Activated CD4-positive, CD25-positive, alpha-beta regulatory T cell (primary cell): ENCODE results near the gene CTDSPL.

ENCODE experiments used
- DNase-seq, 4 experiments: peaks; one replicate each; lab custom pipeline; 2025; lab: John Stamatoyannopoulos, UW

Gene CTDSPL

DNA sequence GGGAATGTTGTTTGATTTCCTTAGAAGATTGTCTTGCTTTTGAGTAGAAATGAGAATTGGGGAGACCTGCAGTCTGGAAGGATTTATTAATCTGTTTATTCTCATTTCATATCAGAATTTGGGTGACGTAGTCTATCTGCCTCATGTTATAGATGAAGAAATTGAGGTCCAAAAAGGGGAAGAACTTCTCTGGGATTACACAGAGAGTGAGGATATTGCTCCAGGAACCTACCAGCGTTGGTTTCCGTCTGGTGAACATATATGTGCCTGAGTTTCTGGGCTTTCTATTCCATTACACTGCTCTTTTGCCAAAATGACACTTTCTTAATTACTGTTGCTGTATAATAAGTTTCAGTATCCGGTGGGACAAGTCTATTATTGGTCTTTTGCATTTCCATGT lies 51.8 kb downstream of the CTDSPL start:
- DNase-seq = no peak

DNA sequence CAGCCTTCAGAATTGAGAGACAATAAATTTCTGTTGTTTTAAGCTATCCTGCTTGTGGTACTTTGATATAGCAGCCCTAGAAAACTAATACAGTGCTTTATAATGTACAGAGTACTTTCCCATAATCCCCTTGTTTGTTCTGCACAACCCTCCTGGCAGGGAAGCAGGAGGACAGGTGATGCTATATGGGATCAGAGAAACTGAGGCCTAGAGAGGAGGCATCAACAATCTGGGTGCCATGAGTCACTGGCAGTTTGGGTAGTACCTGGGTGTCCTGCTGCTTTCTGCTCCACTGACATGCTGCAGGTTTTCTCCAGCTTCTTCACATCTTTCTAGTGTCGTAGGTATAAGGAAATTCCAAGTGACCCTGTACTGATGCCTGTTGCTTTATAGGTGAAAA lies 55.0 kb downstream of the CTDSPL start:
- DNase-seq = no peak

DNA sequence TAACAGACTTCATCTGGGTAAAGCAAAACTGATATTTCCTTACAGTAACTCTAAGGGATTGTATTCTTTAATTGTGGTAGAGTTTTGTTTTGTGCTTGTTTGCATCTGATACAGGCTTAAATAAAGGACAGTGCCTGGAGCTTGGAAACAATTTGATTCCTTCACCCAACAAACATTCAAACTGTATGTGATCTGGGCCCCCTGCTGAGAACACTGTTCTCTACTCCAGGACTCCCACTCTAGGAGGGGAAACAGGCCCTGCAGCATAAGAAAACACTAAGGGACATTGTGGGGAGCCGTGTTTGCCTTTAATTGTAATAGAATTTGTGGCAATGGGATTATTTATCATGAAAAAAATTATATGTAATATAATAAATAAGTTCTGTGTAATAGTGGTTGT lies 56.9 kb downstream of the CTDSPL start:
- no peak for DNase-seq

DNA sequence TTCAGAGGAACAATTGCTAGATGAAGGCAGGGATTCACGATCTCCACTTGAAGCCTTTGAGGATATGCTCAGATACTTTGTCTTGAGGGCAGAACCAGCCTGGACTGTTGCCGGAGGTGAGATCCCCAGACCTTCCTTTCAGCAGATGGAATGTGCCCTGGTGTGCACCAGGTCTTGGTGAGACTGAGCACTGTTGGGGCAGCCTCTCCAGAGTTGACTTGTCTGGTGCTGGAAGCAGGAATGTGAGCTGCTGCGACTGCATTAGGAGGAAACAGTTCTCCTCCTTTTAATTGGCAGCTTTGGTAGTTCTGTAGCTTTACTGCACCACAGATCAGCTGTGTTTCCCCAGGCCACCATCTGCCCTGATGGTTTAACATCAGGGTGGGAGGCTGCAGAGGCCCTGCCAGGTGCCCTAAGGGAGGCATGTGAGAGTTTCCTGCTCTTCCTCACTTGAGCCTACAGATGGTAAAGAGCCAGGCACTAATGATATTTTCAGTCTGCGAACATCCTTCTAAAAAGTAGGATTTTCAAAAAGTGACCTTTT lies 58.5 kb downstream of the CTDSPL start:
- DNase-seq = no peak

DNA sequence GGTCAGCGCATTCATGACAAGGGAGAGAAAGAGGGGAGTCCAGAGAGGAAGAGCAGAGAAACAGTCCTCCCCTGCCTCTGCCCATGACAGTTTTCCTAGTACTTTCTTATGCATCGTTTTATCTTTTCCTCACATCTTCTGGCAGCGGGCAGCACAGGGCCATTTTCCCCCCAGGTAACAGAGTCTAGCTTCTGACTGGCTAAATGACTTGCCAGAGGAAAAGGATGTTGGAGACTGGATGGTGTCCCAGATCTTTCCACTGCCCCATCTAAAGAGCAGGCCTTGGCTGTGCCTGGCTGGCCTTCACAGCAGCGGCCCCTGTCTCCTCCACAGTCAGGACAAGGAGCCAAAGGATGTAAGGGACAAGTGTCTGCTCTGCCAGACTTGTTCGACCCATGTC lies 59.3 kb downstream of the CTDSPL start:
- no peak for DNase-seq

DNA sequence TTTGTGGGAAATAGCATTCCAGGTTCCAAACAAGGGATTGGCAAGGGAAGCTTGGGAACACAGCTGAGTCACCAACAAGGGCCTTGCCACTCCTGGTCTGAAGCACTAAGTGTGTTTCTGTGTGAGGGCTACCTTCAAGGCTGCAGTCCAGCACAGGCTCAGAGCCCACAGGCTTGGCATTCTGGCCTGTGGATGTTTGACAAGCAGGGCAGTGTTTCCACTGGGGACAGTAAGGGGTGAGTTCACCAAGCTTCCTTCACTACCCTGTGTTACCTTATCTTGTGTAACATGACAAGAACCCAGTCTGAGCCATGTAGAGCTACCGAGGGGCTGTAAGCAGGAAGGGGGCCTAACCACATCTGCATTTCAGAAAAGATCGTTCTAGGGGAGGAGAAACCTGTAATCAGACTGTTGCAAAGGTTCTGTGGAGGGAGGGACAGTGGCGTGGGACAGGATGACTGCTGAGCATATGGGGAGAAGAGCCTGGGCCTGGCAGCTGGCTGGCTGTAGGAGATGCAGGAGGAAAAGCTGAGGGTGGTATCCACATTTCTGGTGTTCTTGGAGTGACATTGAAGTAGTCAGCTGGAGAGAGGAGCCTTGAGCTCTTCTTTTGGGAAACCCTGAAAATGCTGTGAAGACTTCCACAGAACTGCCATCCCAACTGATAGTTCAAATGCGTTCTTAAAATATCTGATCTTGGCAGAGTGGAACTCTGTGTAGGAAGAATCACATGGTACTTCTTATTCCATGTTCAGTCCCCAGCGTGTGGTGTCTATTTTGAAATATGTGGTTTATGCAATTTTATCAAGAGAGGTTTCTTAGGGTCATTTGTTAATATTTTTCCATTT lies 61.3 kb downstream of the CTDSPL start:
- no peak for DNase-seq

DNA sequence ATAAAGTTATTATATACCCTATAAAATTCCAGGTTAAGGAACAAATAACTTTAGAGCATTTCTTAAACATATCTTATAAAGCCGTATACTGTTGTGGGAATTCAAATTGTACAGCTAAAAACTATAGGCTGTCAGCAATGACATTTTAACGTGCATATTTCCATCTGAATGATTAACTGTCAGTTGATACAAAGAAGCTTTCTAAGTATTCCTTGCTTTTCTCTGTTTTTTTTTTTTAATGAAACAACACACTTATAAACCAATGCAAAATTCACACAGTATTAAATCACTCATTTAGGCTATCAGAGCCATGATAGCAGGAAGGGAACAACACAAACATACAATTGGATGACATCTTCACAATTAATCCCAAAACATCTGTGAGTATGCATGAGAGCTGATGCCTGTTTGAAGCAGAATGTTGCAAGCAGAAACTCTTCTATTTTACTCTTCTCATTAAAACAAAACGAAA lies 61.9 kb downstream of the CTDSPL start:
- DNase-seq = no peak

DNA sequence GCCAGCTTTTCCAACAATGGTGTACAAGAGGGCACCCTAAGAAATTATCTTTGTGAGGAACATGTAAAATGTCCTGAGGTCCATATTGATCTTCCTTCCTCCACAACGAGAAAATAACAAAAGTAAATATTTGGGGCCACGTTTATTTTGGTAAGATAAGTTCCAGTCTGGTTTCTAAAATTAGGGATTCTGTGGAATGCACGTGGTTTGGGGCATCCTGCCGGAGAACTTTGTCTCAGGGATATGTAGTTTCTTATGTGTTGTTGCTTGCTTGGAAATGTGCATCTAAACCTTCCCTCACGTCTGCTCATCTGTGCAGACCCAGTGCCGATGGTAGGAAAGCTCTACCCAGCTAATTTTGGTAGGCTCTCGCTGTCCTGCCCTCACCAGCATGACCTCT lies 62.8 kb downstream of the CTDSPL start:
- DNase-seq = no peak

DNA sequence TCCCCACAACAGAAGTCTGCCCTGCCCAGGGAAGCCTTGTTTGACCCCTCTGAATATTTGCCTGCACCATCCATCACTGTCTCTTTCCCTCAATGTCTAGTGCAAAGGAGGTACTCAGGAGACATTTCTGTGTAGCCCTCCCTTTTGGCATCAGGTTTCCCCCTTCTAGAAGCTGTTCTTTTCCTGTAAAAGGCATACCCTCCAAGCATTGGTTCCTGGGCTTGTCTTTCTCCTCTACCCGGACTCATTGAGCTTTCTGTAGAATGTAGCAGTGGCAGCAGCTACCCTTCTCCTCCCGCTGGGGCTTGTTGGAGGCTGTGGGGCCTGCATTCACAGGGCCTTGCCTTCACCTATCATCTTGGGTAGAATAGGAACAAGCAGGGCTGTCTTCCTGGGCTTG lies 63.5 kb downstream of the CTDSPL start:
- DNase-seq = no peak

DNA sequence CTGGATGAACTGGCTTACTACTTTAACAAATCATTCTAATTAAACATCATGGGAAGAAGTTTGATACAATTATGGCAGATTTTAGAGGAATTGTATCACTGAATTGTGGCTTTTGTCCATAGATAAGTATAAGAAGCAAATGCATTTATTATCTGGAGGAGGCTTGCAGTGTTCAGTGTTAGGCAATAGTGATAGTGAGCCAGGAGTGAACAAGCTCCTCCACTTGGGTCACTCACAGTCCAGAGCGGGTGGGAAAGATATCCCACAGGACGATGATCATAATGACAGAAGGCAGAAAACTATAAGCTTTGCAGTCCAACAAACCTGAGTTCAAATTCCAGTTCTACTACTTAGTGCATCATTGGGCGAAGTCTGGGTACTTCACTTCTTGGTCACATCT lies 64.9 kb downstream of the CTDSPL start:
- no peak for DNase-seq

DNA sequence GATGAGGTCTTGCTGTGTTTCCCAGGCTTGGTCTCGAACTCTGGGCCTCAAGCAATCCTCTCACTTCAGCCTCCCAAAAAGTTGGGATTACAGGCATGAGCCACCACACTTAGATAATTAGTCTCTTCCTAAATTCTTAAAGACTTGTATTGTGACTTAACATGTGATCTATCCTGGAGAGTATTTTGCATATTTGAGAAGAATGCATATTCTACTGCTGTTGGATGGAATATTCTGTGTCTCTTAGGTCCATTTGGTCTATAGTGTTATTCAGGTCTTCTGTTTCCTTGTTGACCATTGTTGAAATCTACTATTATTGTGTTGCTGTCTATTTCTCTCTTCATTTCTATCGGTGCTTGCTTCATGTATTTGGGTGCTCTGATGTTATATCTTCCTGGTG lies 68.8 kb downstream of the CTDSPL start:
- DNase-seq = no peak

DNA sequence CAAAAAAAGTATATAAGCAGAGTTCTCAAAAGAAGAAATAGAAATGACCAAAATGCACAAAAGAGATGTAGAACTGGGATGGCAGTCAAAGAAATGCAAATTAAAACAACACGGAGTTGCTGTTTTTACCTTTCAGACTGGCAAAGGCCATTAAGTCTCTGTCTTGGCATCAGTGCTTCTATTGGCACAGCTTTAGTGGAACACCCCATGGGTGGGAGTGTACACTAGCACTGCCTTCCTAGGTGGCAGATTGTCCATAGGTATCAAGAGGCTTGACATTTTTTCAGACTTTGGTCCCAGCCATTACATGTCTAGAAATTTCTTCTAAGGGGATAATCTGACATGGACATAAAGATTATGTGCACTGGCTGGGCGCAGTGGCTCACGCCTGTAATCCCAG lies 70.8 kb downstream of the CTDSPL start:
- DNase-seq = no peak

DNA sequence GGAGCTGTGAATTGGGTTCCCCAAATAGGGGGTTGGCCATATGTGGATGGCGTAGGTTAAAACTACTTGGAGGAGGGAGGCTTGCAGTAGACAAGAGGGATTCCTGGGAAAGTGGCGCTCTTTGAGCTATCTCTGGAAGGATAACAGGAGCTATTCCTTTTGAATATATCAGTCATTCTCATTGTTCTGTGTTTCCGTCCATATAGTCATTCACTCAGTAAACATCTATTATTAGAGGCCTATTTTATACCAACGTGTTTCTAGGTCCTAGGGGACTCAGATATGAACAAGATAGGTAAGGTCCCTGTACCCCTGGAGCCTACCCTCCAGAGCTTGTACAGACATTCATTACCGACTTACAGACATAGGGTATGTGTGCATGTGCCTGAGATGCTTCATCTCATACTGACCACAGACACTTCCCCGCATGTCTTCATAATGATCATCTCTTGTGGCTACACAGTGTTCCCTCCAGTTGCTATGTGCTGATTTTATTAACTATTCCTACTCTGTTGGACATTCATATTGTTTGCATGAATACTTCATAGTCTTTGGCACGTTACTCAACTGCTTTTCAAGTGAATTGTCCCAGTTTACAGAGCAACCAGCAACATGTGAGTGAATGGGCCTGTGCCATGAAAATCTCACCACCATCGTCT lies 73.1 kb downstream of the CTDSPL start:
- DNase-seq = no peak

DNA sequence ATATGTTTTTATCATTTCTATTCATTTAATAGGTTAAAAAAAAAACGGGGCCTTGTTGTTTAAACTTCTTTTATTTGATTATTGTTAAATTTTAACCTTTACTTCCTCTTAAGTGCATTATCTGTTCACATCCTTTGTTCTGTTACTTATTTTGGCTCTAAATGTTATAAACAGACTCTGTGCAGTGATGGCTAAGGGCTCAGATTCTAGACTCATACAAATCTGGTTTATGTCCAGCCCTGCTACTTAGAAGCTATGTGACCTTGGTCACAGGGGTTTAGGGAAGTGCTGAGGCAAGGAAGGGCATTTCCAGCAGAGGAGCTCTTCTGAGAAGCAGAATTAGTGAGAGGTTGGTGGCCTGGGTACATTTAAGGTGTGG lies 73.6 kb downstream of the CTDSPL start:
- no peak for DNase-seq

DNA sequence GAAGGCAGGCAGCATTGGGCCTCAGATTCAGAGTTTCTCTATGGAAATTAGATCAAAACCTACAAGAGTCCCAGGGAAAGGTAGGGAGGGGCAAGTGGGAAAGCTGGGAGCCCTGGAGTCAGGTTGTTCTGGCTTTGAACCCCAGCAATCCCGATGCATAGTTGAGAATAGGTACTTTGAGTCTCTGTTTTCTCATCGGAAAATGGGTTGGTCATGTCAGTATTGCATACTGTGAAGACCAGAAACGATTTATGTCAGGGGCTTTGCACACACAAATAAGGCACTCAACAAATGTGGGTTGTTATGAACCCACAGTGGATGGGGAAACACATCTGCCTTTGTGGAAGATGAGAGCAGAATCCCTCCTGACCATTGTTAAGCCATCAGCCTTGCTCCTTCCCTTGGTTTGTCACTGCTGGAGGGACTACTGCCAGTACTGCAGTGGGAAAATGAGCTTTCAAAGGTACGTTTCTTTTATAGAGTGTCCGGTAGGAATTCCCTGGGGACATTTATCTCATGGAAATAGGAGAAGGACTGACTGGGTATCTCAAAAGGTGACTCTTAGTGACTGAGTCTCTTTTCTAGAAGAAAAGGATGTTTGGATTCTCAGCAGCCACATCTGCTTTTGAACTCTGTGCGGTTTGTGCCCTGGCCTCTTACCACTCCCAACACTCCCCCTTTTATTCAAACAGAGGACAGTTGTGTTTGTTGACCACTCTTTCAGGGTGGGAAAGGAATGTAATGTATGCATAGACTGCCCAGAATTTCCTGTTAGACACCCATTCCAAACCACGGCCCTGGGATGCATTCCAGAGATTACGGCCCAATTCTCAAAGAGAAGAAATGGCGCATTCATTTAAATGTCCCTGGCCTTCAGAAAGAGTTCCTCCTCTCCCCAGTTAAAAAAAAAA lies 74.3 kb downstream of the CTDSPL start:
- no peak for DNase-seq

DNA sequence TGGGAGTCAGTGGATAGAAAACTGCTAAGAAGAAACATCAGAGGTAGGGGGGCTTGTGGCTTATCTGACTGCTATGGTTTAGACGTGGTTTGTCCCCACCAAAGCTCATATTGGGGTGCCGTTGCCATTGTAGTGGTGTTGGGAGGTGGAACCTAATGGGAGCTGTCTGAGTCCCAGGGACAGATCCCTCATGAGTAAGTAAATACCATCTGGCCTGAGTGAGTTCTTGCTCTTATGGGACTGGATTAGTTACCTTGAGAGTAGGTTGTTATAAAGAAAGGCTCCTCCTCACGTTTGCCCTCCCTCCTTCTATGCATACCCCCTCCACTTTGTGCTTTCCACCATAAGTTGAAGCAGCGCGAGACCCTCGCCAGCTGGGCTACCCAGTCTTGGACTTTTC lies 75.5 kb downstream of the CTDSPL start:
- DNase-seq = no peak

DNA sequence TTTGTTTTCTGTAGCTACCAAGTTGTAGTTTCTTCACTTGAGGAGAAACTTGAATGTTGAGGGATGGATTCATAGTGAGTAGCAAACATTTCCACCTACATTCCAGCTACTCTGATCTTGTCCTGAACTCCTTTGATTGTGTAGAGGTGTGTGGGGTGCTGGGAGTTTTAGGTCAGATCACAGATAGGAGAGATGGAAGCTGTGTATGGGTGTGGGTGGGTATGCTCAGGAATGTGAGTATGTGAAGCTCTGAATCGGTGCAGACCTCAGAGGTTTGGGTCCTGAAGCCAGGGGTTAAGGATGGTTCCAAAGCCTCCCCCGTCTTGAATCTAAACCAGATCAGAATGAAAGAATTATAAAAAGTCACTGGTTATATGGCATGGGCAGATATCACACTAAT lies 76.3 kb downstream of the CTDSPL start:
- DNase-seq = no peak

DNA sequence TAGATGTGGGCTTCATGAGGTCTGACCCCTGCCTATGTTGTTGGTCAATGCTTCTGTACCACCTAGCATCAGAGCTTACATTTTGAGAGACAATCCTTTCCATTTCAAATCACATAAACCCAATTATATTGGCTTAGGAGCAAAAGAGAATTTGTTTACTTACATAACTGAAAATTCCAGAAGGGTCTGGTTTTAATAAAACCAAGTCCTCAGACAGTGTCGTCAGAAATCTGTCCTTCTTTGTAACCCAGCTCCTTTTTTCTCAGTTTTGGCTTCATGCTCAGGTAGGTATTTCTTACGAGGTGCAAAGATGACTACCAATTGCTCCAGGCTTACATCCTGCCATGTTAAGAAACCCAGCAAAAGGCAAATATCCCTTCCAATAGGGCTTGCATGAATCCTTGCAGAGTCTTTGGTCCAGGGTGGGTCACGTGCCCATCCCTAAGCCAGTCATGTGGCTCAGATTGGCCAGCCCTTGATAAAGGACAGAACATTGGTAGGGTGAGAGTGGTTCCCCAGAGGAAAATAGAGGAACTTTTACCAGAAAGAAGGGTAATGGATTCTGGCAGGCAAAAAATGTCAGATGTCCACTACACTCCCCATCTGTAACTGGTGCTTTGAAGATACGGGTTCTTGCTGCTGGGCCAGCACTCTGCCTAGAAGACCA lies 78.7 kb downstream of the CTDSPL start:
- no peak for DNase-seq

DNA sequence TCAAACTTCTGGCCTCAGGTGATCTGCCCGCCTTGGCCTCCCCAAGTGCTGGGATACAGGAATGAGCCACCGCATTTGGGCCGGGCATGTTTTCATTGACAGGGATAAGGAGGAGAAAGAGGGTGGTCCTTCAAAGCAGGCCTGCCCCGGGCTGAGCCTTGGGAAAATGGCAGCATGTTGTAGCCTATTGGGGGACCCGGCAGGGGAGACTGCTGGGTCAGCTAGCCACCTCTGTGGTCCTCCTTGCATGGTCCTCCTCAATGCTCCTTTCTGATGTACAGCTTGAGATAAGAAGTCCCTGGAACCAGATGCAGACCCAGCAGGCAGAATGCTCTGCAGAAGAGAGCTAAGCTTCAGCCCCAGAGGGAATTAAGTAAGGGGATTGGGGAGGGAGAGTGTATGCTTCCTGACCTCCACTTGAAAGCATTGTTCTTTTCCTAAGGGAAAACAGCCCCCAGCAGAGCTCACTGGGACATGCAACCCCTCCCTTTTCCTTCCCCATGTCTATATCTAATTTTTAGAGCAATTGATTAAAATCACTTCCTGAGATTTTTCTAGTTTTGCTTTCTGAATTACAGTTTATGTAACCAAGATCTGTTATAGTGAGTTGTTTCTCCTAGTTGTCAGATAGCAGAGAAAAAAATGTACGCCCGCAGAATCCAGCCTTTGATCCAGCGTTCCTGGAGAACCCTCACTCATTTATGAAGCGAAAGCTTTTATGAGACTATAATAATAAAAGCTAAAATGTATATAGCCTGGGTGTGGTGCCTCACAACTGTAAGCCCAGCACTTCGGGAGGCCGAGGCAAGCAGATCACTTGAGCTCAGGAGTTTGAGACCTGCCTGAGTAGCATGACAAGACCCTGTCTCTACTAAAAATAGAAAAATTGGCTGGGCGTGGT lies 80.2 kb downstream of the CTDSPL start:
- no peak for DNase-seq

DNA sequence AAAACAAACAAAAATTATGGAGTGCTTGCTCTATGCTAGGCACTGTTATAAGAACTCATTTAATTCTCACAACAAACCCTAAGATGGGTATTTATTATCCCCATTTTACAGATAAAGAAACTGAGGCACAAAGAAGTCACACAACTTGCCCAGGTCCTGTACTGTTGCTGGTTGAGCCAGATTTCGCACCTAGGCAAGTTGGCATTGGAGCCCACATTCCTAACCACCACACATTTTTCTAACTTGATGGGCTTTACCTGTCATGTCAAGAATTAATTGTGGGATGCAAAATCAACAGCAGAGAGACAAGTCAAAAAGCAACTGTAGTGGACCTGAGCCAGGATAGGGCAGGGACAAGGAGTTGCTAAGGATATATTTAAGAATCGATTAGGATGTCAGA lies 81.0 kb downstream of the CTDSPL start:
- DNase-seq = no peak

DNA sequence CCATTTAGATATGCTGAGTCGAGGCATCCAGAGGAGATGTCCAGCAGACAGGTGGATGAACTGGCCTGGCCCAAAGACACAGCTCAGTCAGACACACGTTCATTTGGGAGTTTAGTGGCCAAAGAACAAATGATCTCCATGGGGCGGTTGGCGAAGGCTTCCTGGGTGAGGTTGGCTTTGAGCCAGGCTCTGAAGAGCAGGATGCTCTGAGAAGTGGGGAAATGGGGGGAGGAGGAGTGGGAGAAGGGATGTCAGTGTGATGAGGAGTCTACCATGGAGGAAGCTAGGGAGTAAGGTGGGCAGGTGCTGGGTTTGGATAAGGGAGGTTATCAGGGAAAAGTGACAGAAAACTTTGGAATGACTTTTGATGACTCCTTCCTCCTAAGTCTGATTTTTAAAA lies 81.4 kb downstream of the CTDSPL start:
- DNase-seq = no peak
